HEK293 (cell line): ENCODE results near the gene GUCA1A.
A peak's percentile ranks its signal among the peaks of the same experiment; 100 is the strongest.

Experiments used
- CTCF ChIA-PET: fragments of 350-600 bp; formaldehyde crosslinking; extraction: SDS; loops from one replicate; lab custom pipeline; 2021; ENCODE audit warnings: antibody characterized with exemption; lab: Yijun Ruan, JAX
- POLR2A ChIA-PET: fragments of 300-600 bp; formaldehyde crosslinking; extraction: SDS; loops from one replicate; lab custom pipeline; 2020; ENCODE audit warnings: antibody characterized with exemption, inconsistent platforms; lab: Yijun Ruan, JAX
- H3K27ac ChIP-seq: fragments of 200-500 bp; sonication (Bioruptor generic); 2 replicates; pipeline ENCODE4 v1.5.1; 2014; ENCODE audit warnings: low read depth, low read length, control low read depth, inconsistent platforms; ENCODE audit errors: extremely low read depth
- H3K36me3 ChIP-seq, 2 experiments: fragments of 200-500 bp in 1 of 2; sonication (Bioruptor generic) in 1 of 2; 1 replicate in 1 of 2; 2 replicates in 1 of 2; pipeline ENCODE4 v1.5.1; 2014 to 2017; ENCODE audit warnings: inconsistent platforms in 2 of 2, low read length in 2 of 2; ENCODE audit not compliant: control insufficient read depth in 2 of 2, insufficient read depth in 1 of 2
- H3K4me1 ChIP-seq: fragments of 200-500 bp; sonication (Bioruptor generic); 2 replicates; pipeline ENCODE4 v1.5.1; 2014; ENCODE audit warnings: mild to moderate bottlenecking, low read length, inconsistent platforms; ENCODE audit not compliant: control insufficient read depth, insufficient read depth
- H3K4me3 ChIP-seq: 2 replicates; pipeline ENCODE4 v1.5.1; 2011; ENCODE audit warnings: low read depth, mild to moderate bottlenecking, control low read depth, low read length, moderate library complexity
- H3K9me3 ChIP-seq: fragments of 200-500 bp; sonication (Bioruptor generic); 2 replicates; pipeline ENCODE4 v1.5.1; 2014; ENCODE audit warnings: low read depth, low read length, inconsistent platforms; ENCODE audit not compliant: control insufficient read depth, insufficient read depth
- MEIS1 ChIP-seq: sonication (generic); formaldehyde crosslinking; IDR thresholded peaks from 2 replicates; pipeline ENCODE4 v1.8.1; 2022; ENCODE audit warnings: missing genetic modification reagents, mild to moderate bottlenecking, borderline replicate concordance
- MYNN ChIP-seq: fragments of 450-650 bp; formaldehyde crosslinking; IDR thresholded peaks from 2 replicates; pipeline ENCODE4 v1.5.1; 2016; ENCODE audit warnings: missing biosample characterization, missing genetic modification characterization, borderline replicate concordance
- OSR2 ChIP-seq: fragments of 450-650 bp; formaldehyde crosslinking; IDR thresholded peaks from 2 replicates; pipeline ENCODE4 v1.5.1; 2016; ENCODE audit warnings: missing biosample characterization, missing genetic modification characterization
- PRDM10 ChIP-seq: fragments of 450-650 bp; formaldehyde crosslinking; IDR thresholded peaks from 2 replicates; pipeline ENCODE4 v1.5.1; 2016; ENCODE audit warnings: missing biosample characterization, missing genetic modification characterization
- SP3 ChIP-seq: fragments of 450-650 bp; formaldehyde crosslinking; IDR thresholded peaks from 2 replicates; pipeline ENCODE4 v1.5.1; 2016; ENCODE audit warnings: missing biosample characterization, missing genetic modification characterization
- TCF7L2 ChIP-seq: IDR thresholded peaks from 2 replicates; pipeline ENCODE4 v1.6.1; 2011; ENCODE audit warnings: low read depth, mild to moderate bottlenecking, inconsistent platforms, low read length, moderate library complexity, borderline replicate concordance
- TRIM28 ChIP-seq: IDR thresholded peaks from 2 replicates; pipeline ENCODE4 v1.6.1; 2011; ENCODE audit warnings: low read length, control low read depth, borderline replicate concordance
- ZBTB1 ChIP-seq: fragments of 450-650 bp; formaldehyde crosslinking; IDR thresholded peaks from 2 replicates; pipeline ENCODE4 v1.5.1; 2016; ENCODE audit warnings: missing biosample characterization, missing genetic modification characterization
- ZBTB17 ChIP-seq: fragments of 450-650 bp; formaldehyde crosslinking; IDR thresholded peaks from 2 replicates; pipeline ENCODE4 v1.5.1; 2016; ENCODE audit warnings: missing biosample characterization, missing genetic modification characterization
- ZBTB20 ChIP-seq: fragments of 450-650 bp; formaldehyde crosslinking; IDR thresholded peaks from 2 replicates; pipeline ENCODE4 v1.5.1; 2016; ENCODE audit warnings: missing biosample characterization, missing genetic modification characterization
- ZFP37 ChIP-seq: fragments of 450-650 bp; formaldehyde crosslinking; IDR thresholded peaks from 2 replicates; pipeline ENCODE4 v1.5.1; 2016; ENCODE audit warnings: missing biosample characterization, missing genetic modification characterization
- ZNF114 ChIP-seq: fragments of 450-650 bp; formaldehyde crosslinking; IDR thresholded peaks from 2 replicates; pipeline ENCODE4 v1.5.0; 2017; ENCODE audit warnings: missing biosample characterization, missing genetic modification characterization
- ZNF221 ChIP-seq: fragments of 450-650 bp; formaldehyde crosslinking; IDR thresholded peaks from 2 replicates; pipeline ENCODE4 v1.5.1; 2017; ENCODE audit warnings: missing biosample characterization, missing genetic modification characterization, borderline replicate concordance
- ZNF302 ChIP-seq: fragments of 450-650 bp; formaldehyde crosslinking; IDR thresholded peaks from 2 replicates; pipeline ENCODE4 v1.5.1; 2016; ENCODE audit warnings: missing biosample characterization, missing genetic modification characterization, low read depth
- ZNF404 ChIP-seq: fragments of 450-650 bp; formaldehyde crosslinking; IDR thresholded peaks from 2 replicates; pipeline ENCODE4 v1.5.1; 2017; ENCODE audit warnings: missing biosample characterization, missing genetic modification characterization
- ZNF558 ChIP-seq: fragments of 450-650 bp; formaldehyde crosslinking; IDR thresholded peaks from 2 replicates; pipeline ENCODE4 v1.5.1; 2016; ENCODE audit warnings: missing biosample characterization, missing genetic modification characterization
- ZNF600 ChIP-seq: fragments of 450-650 bp; formaldehyde crosslinking; IDR thresholded peaks from 2 replicates; pipeline ENCODE4 v1.5.1; 2016; ENCODE audit warnings: missing biosample characterization, missing genetic modification characterization
- ZNF629 ChIP-seq: fragments of 450-650 bp; formaldehyde crosslinking; IDR thresholded peaks from 2 replicates; pipeline ENCODE4 v1.5.1; 2017; ENCODE audit warnings: missing biosample characterization, missing genetic modification characterization
- ZNF645 ChIP-seq: fragments of 450-650 bp; formaldehyde crosslinking; IDR thresholded peaks from 2 replicates; pipeline ENCODE4; 2016; ENCODE audit warnings: missing biosample characterization, missing genetic modification characterization
- ZNF660 ChIP-seq: fragments of 450-650 bp; IDR thresholded peaks from 2 replicates; pipeline ENCODE4 v1.5.1; 2018; ENCODE audit warnings: missing biosample characterization, mild to moderate bottlenecking, missing genetic modification characterization
- ZNF76 ChIP-seq: fragments of 450-650 bp; formaldehyde crosslinking; IDR thresholded peaks from 2 replicates; pipeline ENCODE4; 2016; ENCODE audit warnings: low read depth, missing biosample characterization, missing genetic modification characterization, borderline replicate concordance
- ZSCAN16 ChIP-seq: fragments of 450-650 bp; formaldehyde crosslinking; IDR thresholded peaks from 2 replicates; pipeline ENCODE4 v1.5.1; 2016; ENCODE audit warnings: missing biosample characterization, missing genetic modification characterization
- ZSCAN23 ChIP-seq: fragments of 450-650 bp; formaldehyde crosslinking; IDR thresholded peaks from 2 replicates; pipeline ENCODE4 v1.5.1; 2016; ENCODE audit warnings: missing biosample characterization, missing genetic modification characterization
- TF ChIP-seq, protein P1 (sequence below): fragments of 450-650 bp; formaldehyde crosslinking; IDR thresholded peaks from 2 replicates; pipeline ENCODE4 v1.5.1; 2016; ENCODE audit warnings: missing biosample characterization, missing genetic modification characterization
- TF ChIP-seq, protein P2 (sequence below): fragments of 450-650 bp; formaldehyde crosslinking; IDR thresholded peaks from 2 replicates; pipeline ENCODE4 v1.5.1; 2016; ENCODE audit warnings: missing biosample characterization, missing genetic modification characterization

The GUCA1A gene

DNA sequence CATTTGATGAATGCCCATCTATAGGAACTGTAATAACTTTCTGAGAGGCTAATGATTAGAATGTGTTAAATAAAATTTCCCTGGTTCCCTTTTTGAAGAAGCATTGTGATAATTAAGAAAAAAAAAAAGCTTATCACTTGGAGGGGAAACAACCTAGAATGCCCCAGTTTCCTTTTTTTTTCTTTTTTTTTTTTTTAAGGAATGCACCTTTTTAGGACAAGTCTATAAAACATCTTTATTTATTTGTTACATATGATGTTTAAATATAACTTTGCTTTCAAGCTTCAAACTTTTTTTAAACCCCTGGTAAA is 51.8 kb downstream of the GUCA1A start:
- Histone ChIP-seq H3K4me3 (no peak overlapping the region), H3K4me1 (peaks cover 16% of the 10 kb centered on the region), H3K9me3 (no peaks in the 10 kb centered on the region), H3K27ac (0 out of 2 replicates have a peak overlapping the region, but pooled peaks have one; percentile 6), H3K36me3 (no peaks in the 10 kb centered on the region)
- CTCF ChIA-PET = interaction anchor here (0.8 to 5.2 kb wide), 4 partner anchors 10 to 501 kb away, joined by 3 to 46 read pairs (median 12); no protein-coding TSS in a partner anchor
- POLR2A ChIA-PET = no interaction called here
- no peak for TF ChIP-seq ZNF629 (tag by site-specific recombination)
- no peak for TF ChIP-seq ZNF302 (tag by site-specific recombination)
- TF ChIP-seq ZNF660 (tag by site-specific recombination) = 0 out of 2 replicates have a peak, but pooled peaks have one; percentile 6
- TF ChIP-seq, protein P1, sequence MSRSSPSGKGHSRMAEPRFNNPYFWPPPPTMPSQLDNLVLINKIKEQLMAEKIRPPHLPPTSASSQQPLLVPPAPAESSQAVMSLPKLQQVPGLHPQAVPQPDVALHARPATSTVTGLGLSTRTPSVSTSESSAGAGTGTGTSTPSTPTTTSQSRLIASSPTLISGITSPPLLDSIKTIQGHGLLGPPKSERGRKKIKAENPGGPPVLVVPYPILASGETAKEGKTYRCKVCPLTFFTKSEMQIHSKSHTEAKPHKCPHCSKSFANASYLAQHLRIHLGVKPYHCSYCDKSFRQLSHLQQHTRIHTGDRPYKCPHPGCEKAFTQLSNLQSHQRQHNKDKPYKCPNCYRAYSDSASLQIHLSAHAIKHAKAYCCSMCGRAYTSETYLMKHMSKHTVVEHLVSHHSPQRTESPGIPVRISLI = peak; percentile 69
- 0 out of 2 replicates have a peak, but pooled peaks have one; percentile 6 for TF ChIP-seq SP3
- TF ChIP-seq, all 188 proteins: peak for 3

DNA sequence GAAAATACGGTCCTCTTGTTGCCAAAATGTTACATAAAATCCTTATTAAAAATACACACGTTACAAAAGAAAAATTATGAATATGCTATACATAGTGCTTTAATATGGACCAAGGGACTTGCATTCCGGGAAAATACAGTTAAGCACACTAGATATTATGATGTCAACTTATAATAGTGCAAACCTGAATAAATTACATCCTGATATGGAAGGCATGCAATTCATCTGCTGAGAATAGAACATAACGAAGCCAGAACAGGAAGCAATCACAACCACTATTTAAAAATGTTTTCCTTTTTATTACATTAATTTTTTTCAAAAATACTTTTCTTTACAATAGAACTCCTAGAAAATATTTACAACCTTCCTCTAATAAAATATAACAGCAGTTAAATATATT is 52.3 kb downstream of the GUCA1A start:
- ChIA-PET POLR2A (interaction anchor here (1.4 kb wide), 1 partner anchor 8 kb away, joined by 5 read pairs; the partner anchor contains the start of gene MRPS10), CTCF (interaction anchor here (0.7 to 5.2 kb wide), 5 partner anchors 11 to 501 kb away, joined by 3 to 46 read pairs (median 3); partner anchors contain the start of gene TOMM6)
- Histone ChIP-seq H3K36me3 (no peaks in the 10 kb centered on the region), H3K4me1 (peaks cover 16% of the 10 kb centered on the region), H3K4me3 (no peak overlapping the region), H3K9me3 (no peaks in the 10 kb centered on the region), H3K27ac (no peak overlapping the region)
- TF ChIP-seq, protein P2, sequence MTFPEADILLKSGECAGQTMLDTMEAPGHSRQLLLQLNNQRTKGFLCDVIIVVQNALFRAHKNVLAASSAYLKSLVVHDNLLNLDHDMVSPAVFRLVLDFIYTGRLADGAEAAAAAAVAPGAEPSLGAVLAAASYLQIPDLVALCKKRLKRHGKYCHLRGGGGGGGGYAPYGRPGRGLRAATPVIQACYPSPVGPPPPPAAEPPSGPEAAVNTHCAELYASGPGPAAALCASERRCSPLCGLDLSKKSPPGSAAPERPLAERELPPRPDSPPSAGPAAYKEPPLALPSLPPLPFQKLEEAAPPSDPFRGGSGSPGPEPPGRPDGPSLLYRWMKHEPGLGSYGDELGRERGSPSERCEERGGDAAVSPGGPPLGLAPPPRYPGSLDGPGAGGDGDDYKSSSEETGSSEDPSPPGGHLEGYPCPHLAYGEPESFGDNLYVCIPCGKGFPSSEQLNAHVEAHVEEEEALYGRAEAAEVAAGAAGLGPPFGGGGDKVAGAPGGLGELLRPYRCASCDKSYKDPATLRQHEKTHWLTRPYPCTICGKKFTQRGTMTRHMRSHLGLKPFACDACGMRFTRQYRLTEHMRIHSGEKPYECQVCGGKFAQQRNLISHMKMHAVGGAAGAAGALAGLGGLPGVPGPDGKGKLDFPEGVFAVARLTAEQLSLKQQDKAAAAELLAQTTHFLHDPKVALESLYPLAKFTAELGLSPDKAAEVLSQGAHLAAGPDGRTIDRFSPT (tag by site-specific recombination) = no peak
- TF ChIP-seq ZBTB20 (tag by site-specific recombination) = no peak
- TF ChIP-seq ZFP37 = no peak
- TF ChIP-seq TCF7L2 = no peak
- peak; percentile 51 for TF ChIP-seq ZNF600 (tag by site-specific recombination)

GRCh38 chr6:42226161-42226611 is 53.0 kb downstream of the GUCA1A start:
- ChIA-PET CTCF (interaction anchor here (0.6 to 5.2 kb wide), 11 partner anchors 9 to 858 kb away, joined by 3 to 46 read pairs (median 3); partner anchors contain the start of genes MRPS10 and TOMM6), POLR2A (interaction anchor here (1.2 to 1.7 kb wide), 7 partner anchors 9 to 439 kb away, joined by 3 to 6 read pairs (median 4); partner anchors contain the start of genes MRPS10, TAF8, TOMM6 and UBR2)
- Histone ChIP-seq H3K4me3 (no peak overlapping the region), H3K27ac (peak overlapping the region; percentile 34; the same call in 1 of the 2 replicates), H3K9me3 (no peaks in the 10 kb centered on the region), H3K4me1 (peaks cover 16% of the 10 kb centered on the region), H3K36me3 (no peaks in the 10 kb centered on the region)
- no peak for TF ChIP-seq ZNF76 (tag by site-specific recombination)
- TF ChIP-seq ZBTB17 (tag by site-specific recombination) = peak; percentile 25; the same call in 1 of the 2 replicates
- no peak for TF ChIP-seq ZNF221 (tag by site-specific recombination)
- TF ChIP-seq ZSCAN16 (tag by site-specific recombination) = no peak
- TF ChIP-seq ZNF600 (tag by site-specific recombination) = peak; percentile 23; the same call in 1 of the 2 replicates
- TF ChIP-seq ZBTB1 (tag by site-specific recombination) = no peak
- TF ChIP-seq TRIM28 = 0 out of 2 replicates have a peak, but pooled peaks have one; percentile 7
- no peak for TF ChIP-seq OSR2
- TF ChIP-seq MEIS1 (CRISPR knock-in tag) = no peak
- TF ChIP-seq PRDM10 = peak; percentile 73
- TF ChIP-seq ZNF558 (tag by site-specific recombination) = no peak
- TF ChIP-seq ZSCAN23 (tag by site-specific recombination) = no peak
- no peak for TF ChIP-seq ZNF404 (tag by site-specific recombination)
- TF ChIP-seq ZNF645 (tag by site-specific recombination) = no peak
- no peak for TF ChIP-seq ZNF114 (tag by site-specific recombination)
- no peak for TF ChIP-seq MYNN (tag by site-specific recombination)
